ENCODE measurements around the gene NUTM2F. TPM values are rescaled to one million over a fixed set of nuclear protein-coding genes. Genes with fewer than 3 reads are reported as not detected.

Gene NUTM2F
- total RNA-seq, 1 donor from 2014 or later, result not detected

Other genes starting within 250 kb of the NUTM2F start
- 5.5 and 5.7 TPM in 2 replicates for gene PTPDC1, start 244.2 kb downstream of the NUTM2F start, total RNA-seq
- 9.3 and 9.9 TPM in 2 replicates for gene ZNF169, start 69.3 kb downstream of the NUTM2F start, total RNA-seq
- gene PCAT7, start 226.4 kb upstream of the NUTM2F start, total RNA-seq, result not detected in 2 replicates

Measured in activated T-helper 1 cell treated with anti-CD3 and anti-CD28 coated beads, Interleukin-12 subunit alpha, Interleukin-12 subunit beta, Interleukin-2, Interleukin-4 antibody, amounts not matched to agents 30 ng/mL and 10 ng/mL and 1 ng/mL, durations not matched to agents 14 hours and 24 hours and 36 hours (primary cell).